CD4-positive, alpha-beta T cell treated with Interleukin-10 for 1 hour (primary cell): Measurements from ENCODE around the gene STXBP1.

ENCODE experiments used
- DNase-seq: peaks from one replicate; pipeline ENCODE4 v3.0.0-alpha.2; 2020

The STXBP1 gene

DNA sequence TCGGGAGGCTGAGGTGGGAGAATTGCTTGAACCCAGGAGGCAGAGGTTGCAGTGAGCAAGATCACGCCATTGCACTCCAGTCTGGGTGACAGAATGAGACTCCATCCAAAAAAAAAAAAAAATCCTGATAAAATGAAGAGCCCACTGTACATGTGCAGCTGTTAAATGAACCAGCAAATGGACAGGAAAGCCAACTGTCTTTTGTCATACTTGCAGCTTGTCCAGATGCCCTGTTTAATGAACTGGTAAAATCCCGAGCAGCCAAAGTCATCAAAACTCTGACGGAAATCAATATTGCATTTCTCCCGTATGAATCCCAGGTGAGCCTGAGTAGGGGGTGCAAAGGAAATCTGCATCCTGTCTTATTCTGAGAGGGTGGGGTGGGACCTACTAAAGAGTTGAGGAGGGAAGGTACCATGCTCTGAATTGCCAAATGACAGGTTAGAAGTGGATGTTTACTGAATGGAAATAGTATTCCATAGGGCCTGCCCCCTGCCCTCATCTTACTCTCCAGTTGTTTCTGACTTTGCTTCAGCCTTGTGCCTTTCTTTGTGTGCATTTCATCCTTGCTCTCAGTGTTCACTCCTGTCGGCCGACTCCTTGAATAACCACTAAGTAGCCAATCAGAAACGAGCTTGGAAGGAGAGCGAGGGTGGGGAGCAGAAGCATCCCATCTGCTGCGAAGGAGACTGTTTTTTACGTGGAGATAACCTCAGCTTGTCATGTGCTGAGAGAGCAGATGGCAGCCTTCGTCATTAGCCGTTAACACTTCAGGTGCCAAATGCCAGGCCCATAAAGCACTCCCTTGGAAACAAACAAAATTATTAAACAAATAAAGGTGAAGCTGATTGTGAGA, 49.0 kb downstream of the STXBP1 start:
- no peak for DNase-seq

DNA sequence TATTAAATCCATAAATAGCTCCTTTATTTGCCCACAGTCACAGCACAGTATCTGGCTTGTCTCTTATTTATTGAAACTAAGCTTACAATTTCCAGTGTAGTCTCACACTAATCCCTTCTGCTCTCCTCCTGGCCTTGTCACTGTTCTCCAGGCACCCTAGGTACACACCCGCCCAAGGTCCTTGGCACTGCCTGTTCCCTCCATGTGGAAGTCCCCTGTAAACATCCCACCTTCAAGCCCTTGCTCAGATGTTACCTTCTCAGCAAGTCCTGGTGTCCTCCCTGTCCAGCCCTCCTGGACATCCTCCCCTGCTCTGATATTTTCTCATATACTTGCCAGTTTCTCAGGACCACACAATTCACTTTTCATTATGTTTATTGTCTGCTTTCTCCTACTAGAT, 50.5 kb downstream of the STXBP1 start:
- no peak for DNase-seq

DNA sequence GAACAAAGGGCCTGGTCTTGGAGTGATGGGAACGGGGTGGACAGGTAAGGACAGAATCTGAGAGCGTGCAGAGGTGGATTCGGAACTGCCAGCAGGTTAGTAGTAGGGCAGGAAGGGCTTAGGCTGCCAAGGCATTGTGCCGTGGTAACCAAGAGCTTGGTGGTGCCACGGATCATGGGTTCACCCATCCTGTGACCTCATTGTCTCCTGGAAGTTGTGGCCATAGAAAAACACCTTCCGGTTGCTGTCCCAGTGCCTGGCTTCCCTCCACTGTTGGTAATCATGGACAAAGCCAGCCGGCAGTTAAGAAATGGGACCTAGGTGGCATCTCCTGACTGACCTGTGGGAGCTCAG, 52.2 kb downstream of the STXBP1 start:
- no peak for DNase-seq

DNA sequence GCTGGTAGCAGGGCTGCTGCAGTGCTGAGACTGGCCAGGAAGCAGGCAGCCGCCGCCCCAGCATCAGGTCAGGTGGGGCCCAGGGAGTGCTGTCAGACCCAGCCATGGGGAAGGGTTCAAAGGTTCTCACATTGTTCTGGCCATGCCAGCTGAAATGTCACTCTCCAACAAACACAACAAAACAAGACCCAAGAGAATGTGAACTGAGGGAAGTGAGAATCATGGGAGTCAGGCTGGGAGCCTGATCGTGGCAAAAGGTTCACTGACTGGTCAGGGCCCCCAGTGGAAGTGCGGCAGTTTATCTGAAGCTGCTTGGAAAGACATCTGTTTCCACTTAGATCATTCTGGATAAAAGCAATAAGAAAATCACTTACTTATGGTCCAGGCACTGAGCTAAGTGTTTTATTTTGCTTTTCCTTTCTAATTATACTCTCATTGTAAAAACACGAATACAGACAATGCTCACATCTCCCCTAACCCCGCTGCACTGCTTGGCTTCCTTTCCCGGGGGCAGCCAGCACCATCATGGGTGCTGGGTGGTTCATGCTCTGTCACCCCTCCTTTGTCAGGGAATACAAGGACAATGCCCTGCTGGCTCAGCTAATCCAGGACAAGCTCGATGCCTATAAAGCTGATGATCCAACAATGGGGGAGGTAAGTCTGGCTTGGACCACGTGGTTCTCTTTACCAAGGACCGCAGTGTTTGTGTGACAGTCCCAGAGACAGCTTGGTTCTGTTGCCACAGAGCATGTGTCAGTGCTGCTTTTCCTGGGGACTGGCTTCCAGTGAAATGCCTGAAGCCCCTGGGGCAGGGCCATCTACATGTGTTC, 52.8 kb downstream of the STXBP1 start:
- DNase-seq, result no peak

DNA sequence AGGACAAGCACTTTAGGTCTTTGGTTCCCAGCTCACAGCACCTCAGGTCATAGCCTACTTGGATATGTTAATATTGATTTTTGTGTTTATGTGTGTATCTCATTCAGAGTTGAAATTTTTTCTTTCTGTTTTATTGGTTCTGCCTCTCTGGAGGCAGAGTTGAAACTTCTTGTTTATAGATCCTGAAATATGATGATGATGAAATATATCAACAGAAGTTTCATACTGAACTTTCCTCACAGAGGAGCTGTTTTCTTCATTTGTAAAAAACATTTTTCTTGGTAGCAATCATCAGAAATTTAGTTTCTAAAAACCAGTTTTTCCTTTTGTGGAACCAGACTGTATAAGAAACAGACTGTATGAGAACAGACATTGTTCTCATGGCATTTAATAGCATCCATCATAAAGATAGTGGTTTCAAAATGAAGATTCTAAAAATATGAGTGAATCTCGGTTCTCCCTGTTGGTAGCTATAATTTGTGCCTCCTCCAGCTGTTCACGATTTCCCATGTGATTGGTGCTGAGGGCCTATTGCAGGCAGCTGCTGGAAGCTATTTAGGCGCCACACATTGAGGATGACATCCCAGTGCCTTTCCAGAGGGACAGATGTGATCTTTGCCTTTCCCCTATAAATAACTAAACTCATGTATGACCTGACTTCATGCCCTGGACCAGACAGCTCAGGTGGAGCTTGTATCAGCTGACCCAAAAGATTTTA, 55.2 kb downstream of the STXBP1 start:
- no peak for DNase-seq

DNA sequence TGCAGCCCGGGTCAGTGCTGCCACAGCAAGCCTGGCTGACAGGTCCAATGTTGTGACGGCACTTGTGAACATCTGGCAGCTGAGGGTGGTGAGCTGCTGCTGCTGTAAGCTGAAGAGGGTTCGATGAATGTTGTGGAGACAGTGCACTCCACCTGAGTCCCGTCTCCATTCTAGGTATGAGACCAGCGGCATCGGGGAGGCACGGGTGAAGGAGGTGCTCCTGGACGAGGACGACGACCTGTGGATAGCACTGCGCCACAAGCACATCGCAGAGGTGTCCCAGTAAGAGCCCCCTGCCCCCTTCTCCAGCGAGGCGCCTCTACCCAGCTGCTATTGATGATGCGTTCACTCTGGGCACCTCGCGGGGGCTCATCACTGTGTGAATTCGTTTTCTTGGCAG, 55.8 kb downstream of the STXBP1 start:
- DNase-seq, result no peak

DNA sequence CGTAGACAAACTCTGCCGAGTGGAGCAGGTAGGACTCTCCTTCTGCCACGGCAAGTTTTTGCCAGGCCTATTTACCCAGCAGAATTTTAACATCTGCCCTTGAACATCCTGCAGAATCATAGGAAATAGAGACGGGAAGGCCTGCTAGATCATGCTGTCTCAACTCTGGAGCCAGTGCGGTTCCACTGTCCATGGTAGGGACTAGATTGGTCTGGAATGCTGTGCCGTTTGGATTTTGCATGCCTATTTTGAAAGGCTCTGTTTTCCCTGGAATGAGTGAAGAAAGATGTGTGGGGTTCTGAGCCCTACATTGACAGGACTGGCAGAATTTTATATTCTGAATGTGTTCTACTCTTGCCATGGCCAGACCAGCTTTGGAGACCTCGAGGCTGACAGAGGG, 61.2 kb downstream of the STXBP1 start:
- DNase-seq, result no peak

DNA sequence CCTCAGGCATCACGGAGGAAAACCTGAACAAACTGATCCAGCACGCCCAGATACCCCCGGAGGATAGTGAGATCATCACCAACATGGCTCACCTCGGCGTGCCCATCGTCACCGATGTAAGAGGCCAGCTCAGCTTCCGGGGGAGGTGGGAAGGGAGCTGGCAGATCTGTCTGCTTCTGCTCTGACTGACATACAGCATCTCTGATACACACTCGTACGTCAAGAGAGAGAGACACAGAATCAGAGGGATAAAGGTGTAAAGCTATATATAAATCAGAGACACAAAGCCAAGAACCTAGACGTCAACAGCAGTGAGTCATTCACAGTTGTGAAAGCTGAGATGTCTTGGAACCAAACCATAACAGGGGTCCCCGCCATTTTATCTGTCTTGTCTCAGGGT, 64.6 kb downstream of the STXBP1 start:
- no peak for DNase-seq

DNA sequence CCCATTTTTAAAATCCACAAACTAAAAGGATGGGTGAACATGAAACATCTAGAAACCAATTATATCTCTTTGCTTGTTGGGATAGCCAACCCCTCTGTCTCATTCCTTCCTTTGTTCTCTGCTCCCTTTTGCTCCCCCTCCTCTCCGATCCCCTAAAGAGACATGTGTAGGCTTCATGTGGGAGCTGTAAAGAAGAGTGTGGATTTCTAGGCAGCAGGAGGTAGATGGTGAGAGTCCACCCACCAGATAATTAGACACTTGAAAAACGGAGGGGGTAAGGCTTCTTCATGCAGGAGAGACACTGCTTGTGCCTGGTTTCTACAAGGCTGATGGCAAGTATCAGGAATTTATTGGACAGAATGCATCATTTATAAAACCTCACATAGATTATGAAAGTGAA, 67.4 kb downstream of the STXBP1 start:
- no peak for DNase-seq

DNA sequence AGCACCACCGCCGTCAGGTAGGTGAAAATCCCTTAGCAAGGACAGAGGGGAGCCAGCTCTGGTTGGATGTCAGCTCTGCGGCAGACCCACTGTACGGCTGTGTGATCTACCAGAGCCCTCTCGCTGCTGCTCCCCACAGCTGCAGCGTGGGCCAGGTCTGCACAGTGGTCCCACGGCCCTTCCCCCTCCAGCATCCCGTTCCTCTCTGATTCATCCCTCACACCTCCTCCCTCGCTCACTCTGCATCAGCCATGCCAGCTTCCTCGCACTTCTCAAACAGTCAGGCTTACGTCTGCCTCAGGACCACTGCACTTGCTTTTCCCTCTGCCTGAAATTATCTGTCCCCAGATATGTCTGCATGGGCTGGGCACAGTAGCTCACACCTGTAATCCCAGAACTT, 68.1 kb downstream of the STXBP1 start:
- no peak for DNase-seq

DNA sequence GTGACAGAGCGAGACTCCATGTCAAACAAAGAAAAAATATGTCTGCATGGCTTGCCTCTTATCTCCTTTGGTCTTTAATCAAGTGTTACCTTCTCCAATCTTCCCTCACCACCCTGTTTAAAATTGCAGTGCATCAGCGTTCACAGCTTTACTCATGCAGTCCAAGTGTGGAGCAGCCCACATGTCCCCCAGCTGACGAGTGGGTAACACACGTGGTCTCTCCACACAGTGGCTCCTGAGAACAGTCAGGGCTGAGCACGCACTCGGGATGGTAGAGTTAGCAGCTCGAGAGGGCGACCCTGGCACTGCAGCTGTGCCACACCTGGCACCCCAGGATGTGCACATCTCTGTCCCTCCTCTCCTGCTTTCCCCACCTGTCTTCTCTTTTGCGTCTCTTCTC, 68.8 kb downstream of the STXBP1 start:
- DNase-seq, result no peak

DNA sequence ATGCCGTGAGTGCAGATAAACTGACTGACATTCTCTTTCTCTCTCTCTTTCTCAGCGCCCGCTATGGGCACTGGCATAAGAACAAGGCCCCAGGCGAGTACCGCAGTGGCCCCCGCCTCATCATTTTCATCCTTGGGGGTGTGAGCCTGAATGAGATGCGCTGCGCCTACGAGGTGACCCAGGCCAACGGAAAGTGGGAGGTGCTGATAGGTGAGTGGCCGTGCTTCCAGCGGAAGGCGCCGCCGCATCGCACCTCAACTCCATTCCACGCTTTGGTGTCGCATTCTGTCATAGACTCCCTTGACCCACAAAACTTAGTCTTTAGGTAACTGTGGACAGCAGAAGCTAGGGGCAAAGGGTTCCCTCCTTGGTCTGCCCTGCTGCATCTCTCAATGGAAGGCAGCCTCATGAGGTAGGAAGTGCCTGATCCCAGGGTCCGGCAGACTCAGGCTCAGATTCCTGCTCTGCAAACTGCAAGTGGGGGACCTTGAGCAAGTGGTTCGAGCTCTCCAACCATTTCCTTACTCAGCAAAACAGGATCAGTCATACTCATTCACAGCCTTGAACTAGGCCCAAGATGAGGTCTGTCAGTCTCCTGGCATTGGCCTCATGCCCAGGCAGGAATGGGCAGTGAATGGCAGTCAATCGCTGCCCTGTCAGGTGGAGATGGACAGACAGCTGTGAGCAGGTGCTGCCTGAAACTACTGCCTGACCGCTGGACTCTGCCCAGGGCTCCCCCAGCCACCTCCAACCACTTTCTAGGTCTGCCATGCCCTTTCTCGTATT, 70.5 kb downstream of the STXBP1 start:
- DNase-seq, result no peak

DNA sequence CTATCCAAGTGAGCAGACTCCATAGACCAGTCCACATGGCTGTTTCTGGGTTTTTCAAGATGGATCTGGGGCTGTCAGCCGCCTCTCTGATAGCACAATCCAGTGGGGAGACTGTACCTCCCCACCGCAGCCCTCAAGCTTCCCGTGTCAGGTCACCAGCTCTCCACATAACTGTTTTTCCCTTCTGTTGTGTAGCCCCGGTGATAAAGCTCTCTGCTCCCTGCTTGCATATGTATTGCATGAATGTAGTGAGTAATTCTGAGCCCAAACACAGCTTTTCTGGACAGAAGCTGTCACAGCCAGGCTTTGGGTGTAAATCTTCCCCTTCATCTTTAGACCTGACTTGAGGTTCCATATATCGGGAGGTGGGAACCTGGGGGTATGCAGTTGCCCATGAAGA, 71.6 kb downstream of the STXBP1 start:
- DNase-seq, result no peak

DNA sequence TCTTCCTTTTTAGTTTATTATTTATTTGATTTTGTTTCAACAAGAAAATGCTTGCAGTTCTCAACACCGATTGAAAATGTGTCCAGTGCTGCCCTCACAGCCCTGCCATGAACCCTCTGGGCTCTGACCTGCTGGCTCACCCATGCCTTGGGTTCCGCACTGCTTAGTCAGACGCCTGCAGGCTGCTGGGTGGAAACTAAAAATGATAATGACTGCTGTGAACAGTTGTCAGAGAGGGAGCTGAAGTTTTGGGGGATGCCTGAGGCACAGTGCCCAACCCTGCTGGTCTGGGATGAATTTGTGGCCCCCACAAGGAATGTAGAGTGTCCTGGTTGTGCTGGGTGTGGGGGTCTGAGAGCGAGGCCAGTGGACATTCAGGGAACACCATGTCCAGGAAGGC, 72.5 kb downstream of the STXBP1 start:
- DNase-seq, result no peak

DNA sequence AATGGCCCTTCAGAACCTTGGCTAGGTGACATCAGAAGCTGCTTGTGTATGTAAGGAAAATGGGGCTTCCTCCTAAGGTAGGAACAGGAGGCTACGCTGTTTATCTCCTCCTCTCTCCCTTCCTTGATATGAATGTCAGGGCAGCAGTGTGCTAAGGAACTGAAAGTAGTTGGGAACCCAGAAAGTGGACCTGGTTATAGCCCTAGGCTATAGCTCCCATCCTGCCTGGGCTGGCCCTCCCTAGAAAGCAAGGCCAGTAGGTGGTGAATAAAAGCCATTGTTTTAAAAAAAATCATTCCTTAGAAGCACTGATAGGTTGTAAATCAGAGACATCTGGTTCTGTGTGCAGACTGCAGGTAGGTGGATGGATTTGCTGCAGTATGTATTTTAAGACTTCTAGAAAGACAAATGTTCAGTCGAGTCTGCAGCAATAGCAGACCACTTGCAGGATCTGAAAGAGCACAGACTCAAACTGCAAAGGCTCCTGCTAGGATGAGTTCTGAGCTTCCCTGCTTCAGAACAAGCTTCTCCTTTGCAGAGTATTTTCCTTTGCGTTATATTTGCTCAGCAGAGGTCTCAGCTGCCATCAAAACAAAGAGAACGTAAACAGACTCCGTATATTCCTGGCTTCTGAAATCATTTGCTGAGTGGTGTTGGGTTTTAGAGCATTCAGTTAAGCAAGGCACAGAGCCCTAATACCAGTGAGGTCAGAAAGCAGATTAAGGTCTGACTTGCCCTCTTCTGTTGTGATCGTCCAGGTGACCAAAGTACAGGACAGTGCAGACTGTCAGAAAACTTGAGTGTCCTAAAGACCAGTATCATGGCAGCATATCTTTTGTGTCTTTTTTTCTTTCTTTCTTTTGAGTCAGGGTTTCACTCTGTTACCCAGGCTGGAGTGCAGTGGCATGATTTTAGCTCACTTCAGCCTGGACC, 74.7 kb downstream of the STXBP1 start:
- DNase-seq, result no peak

DNA sequence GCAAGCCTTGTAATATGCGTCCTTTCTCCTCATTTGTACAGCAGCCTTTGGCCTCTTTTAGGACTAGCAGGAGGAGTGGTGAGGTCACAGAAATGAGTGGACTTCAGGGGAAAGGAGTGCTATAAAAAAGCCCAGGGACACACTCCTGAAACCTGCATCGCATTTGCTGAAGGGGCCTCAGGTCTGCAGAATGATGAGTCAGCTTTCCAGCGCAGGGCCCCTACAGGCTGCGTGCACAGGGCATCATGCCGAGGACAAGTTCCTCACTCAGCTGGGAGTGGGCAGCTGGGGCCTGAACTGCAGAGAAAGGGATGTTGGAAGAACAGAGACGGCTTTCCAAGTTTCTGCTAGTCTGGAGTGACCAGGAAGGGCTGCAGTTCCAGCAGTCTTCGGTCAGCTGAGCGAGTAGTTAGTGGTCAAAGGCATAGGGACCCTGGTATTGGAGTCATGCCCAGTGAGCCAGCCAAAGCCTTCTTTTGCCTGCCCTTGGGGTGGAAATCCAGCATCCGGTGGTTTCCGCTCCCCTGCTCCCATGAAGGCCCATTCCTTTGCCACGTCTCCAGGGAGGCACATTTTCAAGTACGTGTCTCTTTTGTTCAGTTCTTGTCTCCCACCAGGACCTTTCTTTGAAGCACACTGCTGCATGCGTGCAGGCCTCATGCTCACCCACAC, 77.4 kb downstream of the STXBP1 start:
- DNase-seq, result no peak

DNA sequence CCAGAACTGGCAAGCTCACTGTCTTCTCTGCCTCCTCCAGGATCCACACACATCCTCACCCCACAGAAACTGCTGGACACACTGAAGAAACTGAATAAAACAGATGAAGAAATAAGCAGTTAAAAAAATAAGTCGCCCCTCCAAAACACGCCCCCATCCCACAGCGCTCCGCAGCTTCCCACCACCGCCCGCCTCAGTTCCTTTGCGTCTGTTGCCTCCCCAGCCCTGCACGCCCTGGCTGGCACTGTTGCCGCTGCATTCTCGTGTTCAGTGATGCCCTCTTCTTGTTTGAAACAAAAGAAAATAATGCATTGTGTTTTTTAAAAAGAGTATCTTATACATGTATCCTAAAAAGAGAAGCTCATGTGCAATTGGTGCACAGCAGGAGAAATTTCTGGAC, 78.7 kb downstream of the STXBP1 start:
- no peak for DNase-seq

DNA sequence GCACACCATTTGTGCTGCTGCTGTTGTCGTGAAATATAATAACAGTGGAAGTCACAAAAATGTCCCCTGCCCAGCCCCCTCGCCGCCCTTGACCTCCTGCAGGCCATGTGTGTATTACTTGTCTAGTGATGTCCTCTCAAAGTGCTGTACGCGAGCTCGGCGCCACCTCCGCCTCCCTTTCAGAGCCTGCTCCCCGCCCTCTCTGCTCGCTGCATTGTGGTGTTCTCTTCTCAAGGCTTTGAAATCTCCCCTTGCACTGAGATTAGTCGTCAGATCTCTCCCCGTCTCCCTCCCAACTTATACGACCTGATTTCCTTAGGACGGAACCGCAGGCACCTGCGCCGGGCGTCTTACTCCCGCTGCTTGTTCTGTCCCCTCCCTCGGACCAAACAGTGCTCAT, 80.0 kb downstream of the STXBP1 start:
- no peak for DNase-seq

DNA sequence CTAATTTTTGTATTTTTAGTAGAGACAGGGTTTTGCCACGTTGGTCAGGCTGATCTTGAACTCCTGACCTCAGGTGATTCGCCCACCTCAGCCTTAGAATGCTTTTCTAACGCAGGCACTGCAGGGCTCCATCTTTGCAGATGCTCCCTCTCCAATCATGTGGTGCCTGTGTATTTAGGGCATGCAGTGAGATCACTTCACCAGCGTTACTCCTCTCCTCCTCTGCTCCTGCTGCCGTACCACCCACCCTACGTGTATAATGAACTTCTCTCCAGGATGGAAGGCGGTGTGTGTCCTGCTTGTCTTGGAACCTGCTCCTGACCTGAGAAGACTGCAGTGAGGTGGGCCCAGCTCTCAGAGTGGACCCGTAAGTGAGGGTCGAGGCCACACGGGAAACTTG, 81.1 kb downstream of the STXBP1 start:
- no peak for DNase-seq

DNA sequence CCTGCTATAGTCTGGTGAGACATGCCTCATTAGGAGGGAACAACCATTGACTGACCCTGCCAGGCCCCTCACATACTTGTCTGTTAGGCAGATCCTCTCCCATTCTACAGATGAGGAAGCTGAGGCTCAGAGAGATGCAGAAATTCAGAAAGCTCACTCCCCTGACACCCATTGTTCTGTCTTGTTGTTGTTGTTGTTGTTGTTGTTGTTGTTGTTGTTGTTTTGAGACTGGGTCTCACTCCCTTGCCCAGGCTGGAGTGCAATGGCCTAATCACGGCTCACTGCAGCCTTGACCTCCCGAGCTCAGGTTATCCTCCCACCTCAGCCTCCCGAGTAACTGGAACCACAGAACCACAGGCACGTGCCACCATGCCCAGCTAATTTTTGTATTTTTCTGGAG, 81.6 kb downstream of the STXBP1 start:
- no peak for DNase-seq
